ENCODE results near the gene NR1H3.
A peak's percentile ranks its signal among the peaks of the same experiment; 100 is the strongest.

The NR1H3 gene

GRCh38 chr11:47222696-47223095, 35.1 kb upstream of the NR1H3 start:
- Histone ChIP-seq H2BK120ac (ENCODE audit: low read depth, low read length) (no peak overlapping the region), H3K4ac (ENCODE audit: low read depth in 1 of 2, low read length in 2 of 2) (no peak overlapping the region), H2AFZ (ENCODE audit: low read depth, low read length) (no peak overlapping the region), H3K14ac (ENCODE audit: low read length in 2 of 2) (no peak overlapping the region), H3K27me3 (ENCODE audit: control insufficient read depth in 1 of 2, insufficient read depth in 1 of 2, low read length in 2 of 2) (no peaks in the 10 kb centered on the region), H3K4me1 (ENCODE audit: control insufficient read depth, insufficient read depth, low read depth, low read length) (peaks cover 14% of the 10 kb centered on the region), H3K36me3 (ENCODE audit: control insufficient read depth in 1 of 2, insufficient read depth in 2 of 2, low read depth in 1 of 2, low read length in 2 of 2) (peaks cover 28 to 79% of the 10 kb centered on the region in 2 experiments), H2AK5ac (ENCODE audit: low read length, severe bottlenecking) (no peak overlapping the region), H3K23ac (ENCODE audit: low read length in 2 of 2) (no peak overlapping the region), H3K9me3 (ENCODE audit: control insufficient read depth, low read length) (no peaks in the 10 kb centered on the region), H3K27ac (ENCODE audit: low read length, poor library complexity, severe bottlenecking) (no peak overlapping the region), H3K79me1 (replicated peaks; ENCODE audit: low read length, poor library complexity, severe bottlenecking) (peaks cover 12% of the 10 kb centered on the region), H4K8ac (ENCODE audit: low read length) (no peak overlapping the region), H3K4me3 (ENCODE audit: insufficient read depth in 1 of 2, low read depth in 1 of 2, low read length in 2 of 2) (no peak overlapping the region), H3K9ac (ENCODE audit: low read length) (no peak overlapping the region), H2BK5ac (ENCODE audit: low read depth, low read length, poor library complexity, severe bottlenecking) (no peak overlapping the region), H4K91ac (ENCODE audit: low read length) (no peak overlapping the region), H3K4me2 (ENCODE audit: low read length, poor library complexity, severe bottlenecking) (no peak overlapping the region), H2BK15ac (ENCODE audit: low read depth, poor library complexity, severe bottlenecking) (no peak overlapping the region), H2BK12ac (ENCODE audit: low read length in 2 of 2) (no peak overlapping the region), H3K18ac (ENCODE audit: low read depth in 1 of 2, low read length in 2 of 2) (no peak overlapping the region)
- 100% methylated on average over 2 of the region's 2 CpGs for WGBS
- DNase-seq, result no peak

GRCh38 chr11:47225552-47226400, 32.0 kb upstream of the NR1H3 start:
- H3K9me3 ChIP-seq (ENCODE audit: control insufficient read depth, low read length), result no peaks in the 10 kb centered on the region
- peaks cover 40 to 84% of the 10 kb centered on the region in 2 experiments for H3K36me3 ChIP-seq (ENCODE audit: control insufficient read depth in 1 of 2, insufficient read depth in 2 of 2, low read depth in 1 of 2, low read length in 2 of 2)
- no peak overlapping the region for H3K27ac ChIP-seq (ENCODE audit: low read length, poor library complexity, severe bottlenecking)
- DNase-seq, result peak; percentile 54
- no peak overlapping the region for H2AK5ac ChIP-seq (ENCODE audit: low read length, severe bottlenecking)
- no peak overlapping the region for H3K9ac ChIP-seq (ENCODE audit: low read length)
- no peak overlapping the region for H2BK15ac ChIP-seq (ENCODE audit: low read depth, poor library complexity, severe bottlenecking)
- 100% methylated on average over 5 of the region's 7 CpGs for WGBS
- no peak overlapping the region for H3K14ac ChIP-seq (ENCODE audit: low read length in 2 of 2)
- H2BK120ac ChIP-seq (ENCODE audit: low read depth, low read length), result no peak overlapping the region
- H4K8ac ChIP-seq (ENCODE audit: low read length), result no peak overlapping the region
- H3K18ac ChIP-seq (ENCODE audit: low read depth in 1 of 2, low read length in 2 of 2), result no peak overlapping the region
- H3K4me1 ChIP-seq (ENCODE audit: control insufficient read depth, insufficient read depth, low read depth, low read length), result no peaks in the 10 kb centered on the region
- H2BK12ac ChIP-seq (ENCODE audit: low read length in 2 of 2), result no peak overlapping the region
- no peak overlapping the region for H4K91ac ChIP-seq (ENCODE audit: low read length)
- H3K79me1 ChIP-seq (replicated peaks; ENCODE audit: low read length, poor library complexity, severe bottlenecking), result peaks cover 16% of the 10 kb centered on the region
- H3K23ac ChIP-seq (ENCODE audit: low read length in 2 of 2), result no peak overlapping the region
- no peak overlapping the region for H2AFZ ChIP-seq (ENCODE audit: low read depth, low read length)
- H3K4ac ChIP-seq (ENCODE audit: low read depth in 1 of 2, low read length in 2 of 2), result no peak overlapping the region
- H2BK5ac ChIP-seq (ENCODE audit: low read depth, low read length, poor library complexity, severe bottlenecking), result no peak overlapping the region
- H3K4me2 ChIP-seq (ENCODE audit: low read length, poor library complexity, severe bottlenecking), result no peak overlapping the region
- no peak overlapping the region for H3K4me3 ChIP-seq (ENCODE audit: insufficient read depth in 1 of 2, low read depth in 1 of 2, low read length in 2 of 2)
- H3K27me3 ChIP-seq (ENCODE audit: control insufficient read depth in 1 of 2, insufficient read depth in 1 of 2, low read length in 2 of 2), result no peaks in the 10 kb centered on the region

GRCh38 chr11:47229161-47229560, 28.6 kb upstream of the NR1H3 start:
- H4K91ac ChIP-seq (ENCODE audit: low read length), result no peak overlapping the region
- peaks cover 6% of the 10 kb centered on the region for H3K4me1 ChIP-seq (ENCODE audit: control insufficient read depth, insufficient read depth, low read depth, low read length)
- no peak overlapping the region for H2AFZ ChIP-seq (ENCODE audit: low read depth, low read length)
- no peak overlapping the region for H3K27ac ChIP-seq (ENCODE audit: low read length, poor library complexity, severe bottlenecking)
- no peak overlapping the region for H3K18ac ChIP-seq (ENCODE audit: low read depth in 1 of 2, low read length in 2 of 2)
- H2BK120ac ChIP-seq (ENCODE audit: low read depth, low read length), result no peak overlapping the region
- H2AK5ac ChIP-seq (ENCODE audit: low read length, severe bottlenecking), result no peak overlapping the region
- no peak overlapping the region for H2BK12ac ChIP-seq (ENCODE audit: low read length in 2 of 2)
- H3K9me3 ChIP-seq (ENCODE audit: control insufficient read depth, low read length), result no peaks in the 10 kb centered on the region
- H4K8ac ChIP-seq (ENCODE audit: low read length), result peak overlapping the region; percentile 9
- no peak overlapping the region for H3K4me2 ChIP-seq (ENCODE audit: low read length, poor library complexity, severe bottlenecking)
- H3K27me3 ChIP-seq (ENCODE audit: control insufficient read depth in 1 of 2, insufficient read depth in 1 of 2, low read length in 2 of 2), result no peaks in the 10 kb centered on the region
- H3K4ac ChIP-seq (ENCODE audit: low read depth in 1 of 2, low read length in 2 of 2), result no peak overlapping the region
- no peak overlapping the region for H3K23ac ChIP-seq (ENCODE audit: low read length in 2 of 2)
- H2BK15ac ChIP-seq (ENCODE audit: low read depth, poor library complexity, severe bottlenecking), result no peak overlapping the region
- H3K79me1 ChIP-seq (replicated peaks; ENCODE audit: low read length, poor library complexity, severe bottlenecking), result peaks cover 16% of the 10 kb centered on the region
- H3K9ac ChIP-seq (ENCODE audit: low read length), result no peak overlapping the region
- no peak overlapping the region for H3K4me3 ChIP-seq (ENCODE audit: insufficient read depth in 1 of 2, low read depth in 1 of 2, low read length in 2 of 2)
- no peak overlapping the region for H3K14ac ChIP-seq (ENCODE audit: low read length in 2 of 2)
- no peak overlapping the region for H2BK5ac ChIP-seq (ENCODE audit: low read depth, low read length, poor library complexity, severe bottlenecking)
- DNase-seq, result no peak
- WGBS, result 88% methylated on average over 7 of the region's 8 CpGs
- H3K36me3 ChIP-seq (ENCODE audit: control insufficient read depth in 1 of 2, insufficient read depth in 2 of 2, low read depth in 1 of 2, low read length in 2 of 2), result peaks cover 49 to 80% of the 10 kb centered on the region in 2 experiments

- no peak overlapping the region for H3K9ac ChIP-seq (ENCODE audit: low read length)
- H3K27me3 ChIP-seq (ENCODE audit: control insufficient read depth in 1 of 2, insufficient read depth in 1 of 2, low read length in 2 of 2), result no peaks in the 10 kb centered on the region
- 98% methylated on average over 3 of the region's 4 CpGs for WGBS
- peaks cover 14% of the 10 kb centered on the region for H3K79me1 ChIP-seq (replicated peaks; ENCODE audit: low read length, poor library complexity, severe bottlenecking)
- H2AK5ac ChIP-seq (ENCODE audit: low read length, severe bottlenecking), result no peak overlapping the region
- no peaks in the 10 kb centered on the region for H3K9me3 ChIP-seq (ENCODE audit: control insufficient read depth, low read length)
- no peak for DNase-seq
- no peak overlapping the region for H3K4me3 ChIP-seq (ENCODE audit: insufficient read depth in 1 of 2, low read depth in 1 of 2, low read length in 2 of 2)
- H2BK120ac ChIP-seq (ENCODE audit: low read depth, low read length), result no peak overlapping the region
- peaks cover 17% of the 10 kb centered on the region for H3K4me1 ChIP-seq (ENCODE audit: control insufficient read depth, insufficient read depth, low read depth, low read length)
- H2BK15ac ChIP-seq (ENCODE audit: low read depth, poor library complexity, severe bottlenecking), result no peak overlapping the region
- H4K8ac ChIP-seq (ENCODE audit: low read length), result no peak overlapping the region
- no peak overlapping the region for H2AFZ ChIP-seq (ENCODE audit: low read depth, low read length)
- H3K4me2 ChIP-seq (ENCODE audit: low read length, poor library complexity, severe bottlenecking), result no peak overlapping the region
- H3K36me3 ChIP-seq (ENCODE audit: control insufficient read depth in 1 of 2, insufficient read depth in 2 of 2, low read depth in 1 of 2, low read length in 2 of 2), result peaks cover 50 to 80% of the 10 kb centered on the region in 2 experiments
- no peak overlapping the region for H3K23ac ChIP-seq (ENCODE audit: low read length in 2 of 2)
- no peak overlapping the region for H2BK12ac ChIP-seq (ENCODE audit: low read length in 2 of 2)
- no peak overlapping the region for H3K18ac ChIP-seq (ENCODE audit: low read depth in 1 of 2, low read length in 2 of 2)
- no peak overlapping the region for H3K14ac ChIP-seq (ENCODE audit: low read length in 2 of 2)
- H3K4ac ChIP-seq (ENCODE audit: low read depth in 1 of 2, low read length in 2 of 2), result no peak overlapping the region
- H3K27ac ChIP-seq (ENCODE audit: low read length, poor library complexity, severe bottlenecking), result no peak overlapping the region
- no peak overlapping the region for H2BK5ac ChIP-seq (ENCODE audit: low read depth, low read length, poor library complexity, severe bottlenecking)
- H4K91ac ChIP-seq (ENCODE audit: low read length), result no peak overlapping the region
Observed at GRCh38 chr11:47233051-47233450, 24.7 kb upstream of the NR1H3 start.

All from mesenchymal stem cell (in vitro differentiated cells and primary cell).